Measurements from ENCODE around the gene OLFM1.
"Not testable (repeated sequence)": the region's sequence is repeated elsewhere in the genome, so short reads cannot be mapped to it uniquely, and the experiment has no call there.

The OLFM1 gene

DNA sequence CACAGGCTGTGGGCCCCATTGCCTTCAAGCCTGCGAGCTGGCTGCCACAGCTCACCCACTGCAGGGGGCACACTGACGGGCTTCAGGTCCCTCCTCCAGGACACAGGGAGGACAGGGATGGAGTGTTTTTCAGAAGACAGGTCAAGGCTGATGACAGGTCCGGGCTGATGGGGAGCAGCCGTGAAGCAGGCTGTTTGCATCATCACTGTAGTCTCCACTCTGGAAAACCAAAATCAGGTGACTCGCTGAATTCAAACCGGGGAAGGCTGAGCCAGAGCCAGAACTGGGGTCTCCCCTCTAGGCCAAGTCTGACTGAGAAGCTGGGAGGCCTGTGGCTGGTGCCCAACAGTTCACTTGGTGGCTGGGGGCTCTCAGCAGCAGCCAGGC lies 48.5 kb downstream of the OLFM1 start:
- DNase-seq: no peak

- no peak for DNase-seq
These were observed 49.0 kb downstream of the OLFM1 start for GRCh38 chr9:135136481-135136880.

DNA sequence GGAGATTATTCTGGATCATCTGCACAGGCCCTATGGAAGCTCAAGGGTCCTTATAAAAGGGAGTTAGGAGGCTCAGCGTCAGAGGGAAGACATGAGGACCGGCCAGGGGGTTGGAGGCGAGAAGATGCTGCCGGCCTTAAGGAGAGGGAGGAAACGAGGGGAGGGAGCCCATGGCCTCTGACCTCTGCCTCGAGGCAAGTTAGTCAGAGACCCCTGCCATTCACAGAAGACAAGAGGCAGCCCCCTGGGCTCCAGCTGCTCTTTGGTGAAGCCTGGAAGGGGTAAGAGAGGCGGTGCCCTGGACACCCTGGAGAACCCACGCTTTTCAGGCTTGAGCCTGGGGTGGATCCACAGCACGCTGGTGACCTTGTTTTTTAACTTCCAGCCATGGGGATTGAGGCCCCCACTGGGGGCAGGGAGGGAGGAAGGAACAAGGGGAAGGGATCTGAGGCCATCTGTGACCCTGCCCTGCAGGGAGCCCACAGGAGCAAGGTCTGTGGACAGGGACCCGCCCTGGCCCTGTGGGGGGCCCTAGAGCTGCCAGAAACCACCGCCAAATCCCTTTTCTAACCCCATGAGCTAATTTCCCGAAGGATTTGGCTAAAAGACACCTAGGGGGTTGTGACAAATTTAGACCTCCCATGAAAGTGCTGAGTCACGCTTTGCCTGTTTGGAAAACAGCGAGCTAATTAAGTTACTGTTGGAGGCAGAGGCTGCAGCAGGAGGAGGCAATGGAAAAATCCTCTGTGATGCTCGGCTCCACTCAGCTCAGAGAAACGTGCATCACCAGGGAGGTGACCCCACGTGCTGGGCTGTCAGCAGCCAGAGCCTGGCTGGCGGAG lies 49.7 kb downstream of the OLFM1 start:
- DNase-seq: no peak

DNA sequence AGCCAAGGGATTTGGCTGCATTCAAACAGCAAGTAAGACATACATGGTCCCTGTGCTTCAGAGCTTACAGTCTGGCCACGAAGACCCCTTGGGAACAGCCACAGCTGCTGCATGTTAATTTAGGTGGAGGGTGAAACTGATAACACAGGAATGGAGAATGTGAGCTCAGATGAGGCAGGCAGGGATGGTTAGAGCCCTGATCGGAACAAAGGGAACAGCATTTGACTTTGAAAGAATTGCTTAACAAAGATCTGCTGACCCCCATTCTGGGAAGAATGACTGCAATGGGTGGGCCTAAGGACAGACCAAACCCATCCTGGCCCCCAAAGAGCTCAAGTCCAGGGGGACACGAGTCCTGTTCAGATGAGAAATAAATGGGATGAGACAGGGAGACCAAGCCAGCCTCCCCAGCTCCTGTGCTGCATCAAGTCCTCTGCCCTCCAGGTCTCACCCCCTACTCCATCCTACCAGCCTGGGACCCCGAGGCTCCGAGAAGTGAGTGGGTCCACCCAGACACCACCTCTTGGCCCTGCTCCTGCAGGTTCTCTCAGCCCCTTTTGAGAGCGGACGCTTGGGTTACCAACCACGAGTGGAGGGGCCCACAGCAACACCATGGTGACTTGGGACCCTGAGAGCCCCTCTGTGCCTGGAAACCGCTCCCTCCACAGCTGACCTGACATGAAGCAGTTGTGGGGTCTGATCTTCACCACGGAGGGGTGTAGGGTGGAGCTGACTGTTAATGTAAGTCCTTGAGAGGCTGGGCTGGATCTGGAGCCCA lies 50.8 kb downstream of the OLFM1 start:
- DNase-seq: no peak

- no peak for DNase-seq
These were observed 52.0 kb downstream of the OLFM1 start for GRCh38 chr9:135139366-135139959.

GRCh38 chr9:135141183-135141774 lies 53.8 kb downstream of the OLFM1 start:
- DNase-seq: no peak

DNA sequence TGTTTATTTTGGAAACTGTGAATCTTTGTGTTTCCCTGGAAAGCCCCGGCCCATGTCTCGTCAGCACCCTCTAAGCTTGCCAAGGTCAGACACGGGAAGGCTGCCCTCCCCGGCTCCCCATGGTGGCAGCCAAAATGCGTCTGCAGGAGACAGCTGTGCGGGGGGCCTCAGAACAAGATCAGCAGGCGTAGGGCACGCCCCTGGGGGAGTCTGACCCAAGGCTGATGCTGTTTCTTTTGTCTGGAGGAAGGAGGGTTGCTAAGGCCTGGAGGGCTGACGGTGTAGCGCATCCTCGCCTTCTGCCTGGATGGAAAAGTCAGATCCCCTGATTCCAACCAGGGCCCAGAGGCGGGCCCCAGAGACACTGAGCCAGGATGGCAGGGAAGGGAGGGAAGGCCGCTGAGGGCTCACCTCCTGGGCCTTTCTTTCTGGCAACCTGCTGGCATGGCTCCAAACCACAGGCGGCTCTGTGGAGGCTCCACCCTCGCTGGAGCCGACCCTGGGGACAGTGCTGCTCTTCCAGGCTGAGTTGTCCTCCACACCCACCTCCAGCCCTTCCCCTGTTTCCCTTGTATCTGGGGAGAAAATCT lies 57.2 kb downstream of the OLFM1 start:
- no peak for DNase-seq

DNA sequence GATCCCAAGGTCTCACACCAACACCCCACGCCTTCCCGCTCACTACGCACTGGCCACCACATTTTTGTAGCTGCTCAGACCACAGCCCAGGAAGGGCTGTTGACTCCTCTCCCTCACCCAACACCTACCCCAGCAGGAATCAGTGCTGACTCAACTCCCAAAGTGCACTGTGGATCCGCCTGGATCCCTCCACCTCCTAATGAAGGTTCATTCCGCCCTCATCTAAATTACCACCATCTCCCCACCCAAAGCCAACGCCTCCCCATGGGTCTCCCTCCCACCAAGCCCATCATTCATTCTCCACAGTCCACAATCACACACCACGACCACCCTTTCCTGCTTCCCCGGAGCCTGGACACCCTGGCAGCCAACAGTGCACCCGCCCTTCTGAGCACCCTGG lies 57.8 kb downstream of the OLFM1 start:
- no peak for DNase-seq

DNA sequence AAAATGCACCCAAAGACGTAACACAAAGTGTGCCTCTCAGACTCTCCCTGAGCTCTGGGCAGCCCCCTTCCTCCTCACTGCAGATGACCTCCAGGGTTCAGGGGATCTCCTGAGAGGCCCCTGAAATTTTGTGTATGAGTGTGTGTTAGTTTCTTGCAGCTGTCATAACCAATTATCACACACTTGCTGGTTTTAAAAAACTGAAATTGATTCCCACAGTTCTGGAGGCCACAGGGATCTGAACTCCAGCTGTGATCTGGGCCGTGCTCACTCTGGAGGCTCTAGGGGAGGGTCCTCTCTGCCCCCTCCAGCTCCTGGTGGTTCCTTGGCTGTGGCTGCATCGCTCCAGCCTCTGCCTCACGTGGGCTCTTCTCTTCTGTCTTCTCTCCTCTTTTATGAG lies 58.8 kb downstream of the OLFM1 start:
- no peak for DNase-seq

GRCh38 chr9:135146766-135147473 lies 59.5 kb downstream of the OLFM1 start:
- no peak for DNase-seq

- DNase-seq: no peak
These were observed 60.0 kb downstream of the OLFM1 start for GRCh38 chr9:135147474-135147805.

- DNase-seq: no peak
These were observed 60.5 kb downstream of the OLFM1 start for GRCh38 chr9:135147938-135148337.

DNA sequence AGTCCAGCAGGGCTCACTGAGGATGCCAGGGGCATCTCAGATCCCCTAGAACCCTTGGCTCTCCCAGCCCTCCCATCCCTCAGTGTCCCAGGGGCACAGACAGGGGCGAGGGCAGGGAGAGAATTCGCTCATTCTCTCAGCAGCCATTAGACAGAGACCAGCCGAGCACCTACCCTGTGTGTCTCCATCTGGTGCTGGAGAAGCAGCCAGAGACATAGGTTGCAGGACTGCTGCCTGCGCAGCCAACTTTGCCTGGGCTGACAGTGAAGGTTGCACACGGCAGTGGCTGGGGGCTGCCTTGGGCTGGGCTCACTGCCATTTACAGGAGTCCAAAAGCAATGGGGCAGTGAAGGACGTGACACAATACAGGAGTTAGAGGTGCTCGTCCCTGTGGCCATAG lies 60.9 kb downstream of the OLFM1 start:
- DNase-seq: no peak

DNA sequence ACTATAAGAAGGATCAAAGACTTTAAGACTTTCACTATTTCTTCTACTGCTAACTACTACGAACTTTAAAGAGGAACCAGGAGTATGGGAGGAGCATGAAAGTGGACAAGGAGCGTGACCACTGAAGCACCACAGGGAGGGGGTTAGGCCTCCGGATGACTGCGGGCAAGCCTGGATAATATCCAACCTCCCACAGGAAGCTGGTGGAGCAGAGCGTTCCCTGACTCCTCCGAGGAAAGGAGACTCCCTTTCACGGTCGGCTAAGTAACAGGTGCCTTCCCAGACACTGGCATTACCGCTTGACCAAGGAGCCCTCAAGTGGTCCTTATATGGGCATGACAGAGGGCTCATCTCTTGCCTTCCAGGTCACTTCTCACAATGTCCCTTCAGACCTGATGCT lies 62.4 kb downstream of the OLFM1 start:
- DNase-seq: not testable (repeated sequence)

GRCh38 chr9:135150981-135151380 lies 63.5 kb downstream of the OLFM1 start:
- no peak for DNase-seq

- DNase-seq: no peak
These were observed 64.5 kb downstream of the OLFM1 start for GRCh38 chr9:135151757-135152613.

- no peak for DNase-seq
These were observed 65.3 kb downstream of the OLFM1 start for GRCh38 chr9:135152614-135153334.

DNA sequence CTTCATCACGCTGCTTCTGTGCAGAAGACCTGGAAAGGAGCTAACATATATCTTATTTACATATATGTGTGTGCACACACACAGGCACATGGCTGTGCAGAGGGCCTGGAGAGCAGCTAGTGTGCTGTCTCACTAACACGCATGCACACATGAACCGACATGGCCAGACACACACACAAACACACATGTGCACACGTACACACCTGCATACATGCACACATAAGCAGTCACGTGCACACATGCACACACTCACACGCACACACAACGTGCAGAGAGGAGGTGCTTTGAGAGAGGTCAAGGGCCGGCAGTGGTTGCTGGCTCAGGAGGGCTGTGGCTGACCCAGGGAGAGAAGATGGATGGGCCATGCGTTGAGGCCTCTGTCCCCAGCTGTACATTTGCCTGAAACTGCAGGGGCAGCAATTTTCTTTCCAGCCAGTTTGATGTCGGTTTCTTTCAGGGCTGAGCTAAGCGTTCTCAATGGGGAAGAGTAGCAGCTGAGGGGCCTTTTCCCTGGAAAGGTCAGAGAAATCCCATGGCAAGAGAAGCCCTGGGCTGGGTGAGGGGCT lies 66.7 kb downstream of the OLFM1 start:
- DNase-seq: no peak

- DNase-seq: no peak
These were observed 67.9 kb downstream of the OLFM1 start for GRCh38 chr9:135155396-135155795.
